Measurements from ENCODE around the gene RIMBP2. TPM values are rescaled to one million over a fixed set of nuclear protein-coding genes. Genes with fewer than 3 reads are reported as not detected.

Gene RIMBP2
- total RNA-seq, 1 experiment from 2014 or later = not detected

DNA sequence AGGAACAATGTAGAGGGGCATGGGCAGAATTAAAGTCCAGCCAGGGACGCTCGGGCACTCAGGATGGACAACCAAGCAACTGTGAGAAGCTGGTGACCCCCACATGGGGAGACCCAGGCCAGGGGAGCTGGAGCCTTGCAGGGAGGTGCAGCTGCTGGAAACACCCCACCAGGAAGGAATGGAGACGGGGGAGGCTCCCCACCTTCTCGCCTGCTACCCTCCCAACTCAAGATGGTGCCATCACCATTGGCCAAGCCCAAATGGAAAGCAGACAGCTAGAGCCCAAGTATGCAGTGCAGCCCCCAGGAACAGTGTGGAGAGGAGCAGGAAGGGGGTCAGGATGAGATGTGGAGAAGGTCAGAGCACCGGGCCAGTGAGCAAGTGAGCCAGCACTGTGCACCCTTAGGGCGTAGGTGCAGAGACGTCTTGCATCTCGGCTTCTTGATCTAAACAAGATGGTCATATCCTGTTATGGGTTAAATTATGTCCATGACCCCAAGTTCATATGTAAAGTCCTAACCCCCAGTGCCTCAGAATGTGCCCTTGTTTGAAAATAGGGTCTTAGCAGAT, 159.5 kb downstream of the RIMBP2 start:
- Mint-ChIP-seq H3K4me3 (ENCODE audit: unreplicated experiment) (no peak overlapping the region), H3K27ac (ENCODE audit: unreplicated experiment) (no peak overlapping the region), H3K36me3 (ENCODE audit: insufficient read depth, unreplicated experiment) (no peaks in the 10 kb centered on the region), H3K4me1 (ENCODE audit: low read depth, unreplicated experiment) (peaks cover 4% of the 10 kb centered on the region), H3K9me3 (ENCODE audit: unreplicated experiment) (no peaks in the 10 kb centered on the region), H3K27me3 (ENCODE audit: insufficient read depth, unreplicated experiment) (peaks cover 3% of the 10 kb centered on the region)
- no peak for TF ChIP-seq CTCF (IDR thresholded peaks at IDR 0.05; ENCODE audit: insufficient read depth in 1 of 2, low read depth in 1 of 2, low read length in 1 of 2, severe bottlenecking in 1 of 2, unreplicated experiment in 1 of 2)
- H3K4me1 ChIP-seq = peaks cover 6% of the 10 kb centered on the region; the same call in 1 of the 2 replicates
- H3K9me3 ChIP-seq = no peaks in the 10 kb centered on the region
- no peak overlapping the region for H3K4me3 ChIP-seq (ENCODE audit: low read depth, low read length)
- no peaks in the 10 kb centered on the region; the same call in 1 of the 2 replicates for H3K27me3 ChIP-seq (replicated peaks; ENCODE audit: control insufficient read depth, insufficient read depth, low read length)
- intact Hi-C loops (cut with micrococcal nuclease; ENCODE audit: unreplicated experiment) = no loop called here
- no peak for DNase-seq
- ChIA-PET CTCF (no interaction called here), POLR2A (no interaction called here)
- no TSS peak for BruUV-seq (replicated peaks)
- no peaks in the 10 kb centered on the region for H3K36me3 ChIP-seq (ENCODE audit: control insufficient read depth, insufficient read depth, low read length)

- H3K27ac Mint-ChIP-seq (ENCODE audit: unreplicated experiment) = no peak overlapping the region
- BruUV-seq (replicated peaks) = no TSS peak
- no peak for DNase-seq
- peaks cover 4% of the 10 kb centered on the region for H3K4me1 Mint-ChIP-seq (ENCODE audit: low read depth, unreplicated experiment)
- no peak for TF ChIP-seq CTCF (IDR thresholded peaks at IDR 0.05; ENCODE audit: insufficient read depth in 1 of 2, low read depth in 1 of 2, low read length in 1 of 2, severe bottlenecking in 1 of 2, unreplicated experiment in 1 of 2)
- no peaks in the 10 kb centered on the region for H3K36me3 Mint-ChIP-seq (ENCODE audit: insufficient read depth, unreplicated experiment)
- CTCF ChIA-PET = no interaction called here
- H3K4me3 ChIP-seq (ENCODE audit: low read depth, low read length) = no peak overlapping the region
- H3K4me1 ChIP-seq = peaks cover 6% of the 10 kb centered on the region; the same call in 1 of the 2 replicates
- POLR2A ChIA-PET = no interaction called here
- H3K27me3 Mint-ChIP-seq (ENCODE audit: insufficient read depth, unreplicated experiment) = peaks cover 3% of the 10 kb centered on the region
- no peak overlapping the region for H3K4me3 Mint-ChIP-seq (ENCODE audit: unreplicated experiment)
- H3K9me3 ChIP-seq = no peaks in the 10 kb centered on the region
- H3K9me3 Mint-ChIP-seq (ENCODE audit: unreplicated experiment) = no peaks in the 10 kb centered on the region
- H3K36me3 ChIP-seq (ENCODE audit: control insufficient read depth, insufficient read depth, low read length) = no peaks in the 10 kb centered on the region
- no peaks in the 10 kb centered on the region; the same call in 1 of the 2 replicates for H3K27me3 ChIP-seq (replicated peaks; ENCODE audit: control insufficient read depth, insufficient read depth, low read length)
- intact Hi-C loops (cut with micrococcal nuclease; ENCODE audit: unreplicated experiment) = no loop called here
Measured at GRCh38 chr12:130555628-130556485, 160.2 kb downstream of the RIMBP2 start.

DNA sequence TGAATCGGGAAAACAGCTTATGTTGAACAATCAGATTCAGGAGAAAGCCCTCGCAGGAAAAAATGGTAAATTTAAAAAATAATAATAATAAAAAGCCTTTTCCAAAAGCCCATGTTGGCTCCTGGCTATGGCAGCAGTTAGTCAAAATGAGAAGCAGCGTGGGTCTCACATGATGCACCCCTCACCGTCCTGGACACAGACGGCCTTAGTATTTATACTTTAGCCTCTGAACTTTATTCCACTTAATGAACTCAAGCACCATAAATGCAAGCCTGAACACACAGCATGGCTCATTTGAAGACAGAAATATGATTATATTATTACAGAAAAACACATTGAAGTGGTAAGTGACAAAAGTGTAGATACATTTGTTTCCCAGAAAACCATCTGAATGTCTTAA, 160.9 kb downstream of the RIMBP2 start:
- no peak overlapping the region for H3K4me3 ChIP-seq (ENCODE audit: low read depth, low read length)
- Mint-ChIP-seq H3K9me3 (ENCODE audit: unreplicated experiment) (no peaks in the 10 kb centered on the region), H3K27ac (ENCODE audit: unreplicated experiment) (no peak overlapping the region), H3K27me3 (ENCODE audit: insufficient read depth, unreplicated experiment) (peaks cover 3% of the 10 kb centered on the region), H3K4me3 (ENCODE audit: unreplicated experiment) (no peak overlapping the region), H3K36me3 (ENCODE audit: insufficient read depth, unreplicated experiment) (no peaks in the 10 kb centered on the region), H3K4me1 (ENCODE audit: low read depth, unreplicated experiment) (peaks cover 4% of the 10 kb centered on the region)
- no peak for DNase-seq
- no peaks in the 10 kb centered on the region for H3K36me3 ChIP-seq (ENCODE audit: control insufficient read depth, insufficient read depth, low read length)
- H3K27me3 ChIP-seq (replicated peaks; ENCODE audit: control insufficient read depth, insufficient read depth, low read length) = no peaks in the 10 kb centered on the region; the same call in 1 of the 2 replicates
- H3K9me3 ChIP-seq = no peaks in the 10 kb centered on the region
- no TSS peak for BruUV-seq (replicated peaks)
- POLR2A ChIA-PET = no interaction called here
- CTCF ChIA-PET = no interaction called here
- intact Hi-C loops (cut with micrococcal nuclease; ENCODE audit: unreplicated experiment) = no loop called here
- TF ChIP-seq CTCF (IDR thresholded peaks at IDR 0.05; ENCODE audit: insufficient read depth in 1 of 2, low read depth in 1 of 2, low read length in 1 of 2, severe bottlenecking in 1 of 2, unreplicated experiment in 1 of 2) = no peak
- H3K4me1 ChIP-seq = peaks cover 6% of the 10 kb centered on the region; the same call in 1 of the 2 replicates

All from Caco-2 (cell line).